Activated CD4-positive, alpha-beta memory T cell treated with anti-CD3 and anti-CD28 coated beads, Interleukin-2, amount 10 ng/mL, durations not matched to agents 7 days and 5 days (primary cell): ENCODE results near the gene NEMP2. TPM values are rescaled to one million over a fixed set of nuclear protein-coding genes. Genes with fewer than 3 reads are reported as not detected.
"Not testable (repeated sequence)": the region's sequence is repeated elsewhere in the genome, so short reads cannot be mapped to it uniquely, and the experiment has no call there.

ENCODE experiments used
- CTCF ChIA-PET: fragments of 350-600 bp; sonication (Branson Sonifier 250); formaldehyde crosslinking; loops from one replicate; lab custom pipeline; 2021; ENCODE audit warnings: antibody characterized with exemption, inconsistent platforms; lab: Charles Lee
- POLR2A ChIA-PET: fragments of 350-600 bp; sonication (Branson Sonifier 250); formaldehyde crosslinking; loops from one replicate; lab custom pipeline; 2021; ENCODE audit warnings: antibody characterized with exemption; lab: Charles Lee
- DNase-seq: peaks from one replicate; pipeline ENCODE4 v3.0.0-alpha.2; 2020
- H3K27ac Mint-ChIP-seq: one replicate; pipeline ENCODE4 v1.8.0; 2021; ENCODE audit warnings: mild to moderate bottlenecking, mixed read lengths
- H3K27me3 Mint-ChIP-seq: one replicate; pipeline ENCODE4 v1.8.0; 2021; ENCODE audit warnings: mixed read lengths
- H3K36me3 Mint-ChIP-seq: one replicate; pipeline ENCODE4 v1.8.0; 2021; ENCODE audit warnings: low read depth, mixed read lengths
- H3K4me1 Mint-ChIP-seq: one replicate; pipeline ENCODE4 v1.8.0; 2021; ENCODE audit warnings: mixed read lengths
- H3K4me3 Mint-ChIP-seq: one replicate; pipeline ENCODE4 v1.8.0; 2021; ENCODE audit warnings: mild to moderate bottlenecking, mixed read lengths
- H3K9me3 Mint-ChIP-seq: one replicate; pipeline ENCODE4 v1.8.0; 2021; ENCODE audit warnings: mixed read lengths
- total RNA-seq, 2 experiments: library from RNA; stranded (reverse); gene quantifications; one replicate each; pipeline ENCODE4 v1.2.3, GENCODE V29; 2021

The NEMP2 gene
- total RNA-seq, 2 experiments from 2014 or later, result 18.9 to 19.1 TPM

- Mint-ChIP-seq H3K27ac (peak overlapping the region; percentile 9), H3K4me1 (peaks cover 21% of the 10 kb centered on the region), H3K36me3 (peaks cover 42% of the 10 kb centered on the region)
- H3K9me3 Mint-ChIP-seq, CTCF ChIA-PET, POLR2A ChIA-PET, DNase-seq, H3K27me3 Mint-ChIP-seq, H3K4me3 Mint-ChIP-seq: not testable (repeated sequence)
These were observed 66.2 kb downstream of the NEMP2 start for GRCh38 chr2:190468354-190468753.

GRCh38 chr2:190467575-190468083 lies 66.9 kb downstream of the NEMP2 start:
- DNase-seq, result no peak
- Mint-ChIP-seq H3K27me3 (no peaks in the 10 kb centered on the region), H3K36me3 (peaks cover 38% of the 10 kb centered on the region), H3K9me3 (peaks cover 5% of the 10 kb centered on the region), H3K4me1 (peaks cover 21% of the 10 kb centered on the region), H3K4me3 (no peak overlapping the region), H3K27ac (no peak overlapping the region)
- ChIA-PET CTCF (no interaction called here), POLR2A (interaction anchor here (0.7 kb wide), 1 partner anchor 797 kb away, joined by 4 read pairs; no protein-coding TSS in a partner anchor)

GRCh38 chr2:190466819-190467446 lies 67.6 kb downstream of the NEMP2 start:
- Mint-ChIP-seq H3K27me3 (no peaks in the 10 kb centered on the region), H3K36me3 (peaks cover 34% of the 10 kb centered on the region), H3K4me1 (peaks cover 21% of the 10 kb centered on the region), H3K9me3 (peaks cover 2% of the 10 kb centered on the region), H3K4me3 (no peak overlapping the region), H3K27ac (no peak overlapping the region)
- ChIA-PET POLR2A (no interaction called here), CTCF (interaction anchor here (0.6 kb wide), 1 partner anchor 394 kb away, joined by 3 read pairs; no protein-coding TSS in a partner anchor)
- DNase-seq, result no peak

- CTCF ChIA-PET, result no interaction called here
These were observed 69.5 kb downstream of the NEMP2 start for GRCh38 chr2:190465060-190465459.

GRCh38 chr2:190462611-190463010 lies 71.9 kb downstream of the NEMP2 start:
- POLR2A ChIA-PET, result no interaction called here
- Mint-ChIP-seq H3K4me3 (no peak overlapping the region), H3K36me3 (peaks cover 23% of the 10 kb centered on the region), H3K9me3 (no peaks in the 10 kb centered on the region), H3K27me3 (no peaks in the 10 kb centered on the region), H3K27ac (no peak overlapping the region), H3K4me1 (peaks cover 10% of the 10 kb centered on the region)
- no peak for DNase-seq
- CTCF ChIA-PET, result no interaction called here

More at GRCh38 chr2:190465060-190465459, 69.5 kb downstream of the NEMP2 start:
- Mint-ChIP-seq H3K4me1 (peaks cover 18% of the 10 kb centered on the region), H3K27ac (no peak overlapping the region), H3K27me3 (no peaks in the 10 kb centered on the region), H3K4me3 (no peak overlapping the region), H3K36me3 (peaks cover 23% of the 10 kb centered on the region), H3K9me3 (no peaks in the 10 kb centered on the region)
- DNase-seq, result no peak
- POLR2A ChIA-PET, result no interaction called here

GRCh38 chr2:190462181-190462580 lies 72.3 kb downstream of the NEMP2 start:
- Mint-ChIP-seq H3K9me3 (no peaks in the 10 kb centered on the region), H3K36me3 (peaks cover 27% of the 10 kb centered on the region), H3K4me1 (peaks cover 9% of the 10 kb centered on the region), H3K27ac (no peak overlapping the region), H3K27me3 (no peaks in the 10 kb centered on the region), H3K4me3 (no peak overlapping the region)
- no peak for DNase-seq
- POLR2A ChIA-PET, result no interaction called here
- CTCF ChIA-PET, result no interaction called here

GRCh38 chr2:190460487-190460886 lies 74.0 kb downstream of the NEMP2 start:
- no peaks in the 10 kb centered on the region for H3K9me3 Mint-ChIP-seq
- no peak for DNase-seq
- POLR2A ChIA-PET, result no interaction called here
- H3K27ac Mint-ChIP-seq, result no peak overlapping the region
- H3K4me1 Mint-ChIP-seq, result peaks cover 7% of the 10 kb centered on the region
- H3K27me3 Mint-ChIP-seq, result no peaks in the 10 kb centered on the region
- no peak overlapping the region for H3K4me3 Mint-ChIP-seq
- CTCF ChIA-PET, result interaction anchor here (1.2 kb wide), 1 partner anchor 16 kb away, joined by 3 read pairs; no protein-coding TSS in a partner anchor
- peaks cover 33% of the 10 kb centered on the region for H3K36me3 Mint-ChIP-seq

- H3K4me3 Mint-ChIP-seq, result no peak overlapping the region
- POLR2A ChIA-PET, result interaction anchor here (2.0 kb wide), 1 partner anchor 74 kb away, joined by 4 read pairs; the partner anchor contains the start of gene NEMP2
These were observed 74.6 kb downstream of the NEMP2 start for GRCh38 chr2:190459881-190460280.

GRCh38 chr2:190458352-190459107 lies 76.0 kb downstream of the NEMP2 start:
- H3K27me3 Mint-ChIP-seq, result no peaks in the 10 kb centered on the region
- POLR2A ChIA-PET, result interaction anchor here (2.0 kb wide), 1 partner anchor 75 kb away, joined by 4 read pairs; the partner anchor contains the start of gene NEMP2
- DNase-seq, result no peak

More at GRCh38 chr2:190459881-190460280, 74.6 kb downstream of the NEMP2 start:
- H3K27me3 Mint-ChIP-seq, result no peaks in the 10 kb centered on the region
- peaks cover 4% of the 10 kb centered on the region for H3K4me1 Mint-ChIP-seq
- H3K27ac Mint-ChIP-seq, result no peak overlapping the region
- DNase-seq, result no peak
- peaks cover 33% of the 10 kb centered on the region for H3K36me3 Mint-ChIP-seq
- H3K9me3 Mint-ChIP-seq, result no peaks in the 10 kb centered on the region
- CTCF ChIA-PET, result interaction anchor here (1.2 kb wide), 1 partner anchor 15 kb away, joined by 3 read pairs; no protein-coding TSS in a partner anchor

GRCh38 chr2:190457256-190457655 lies 77.3 kb downstream of the NEMP2 start:
- POLR2A ChIA-PET, result no interaction called here

More at GRCh38 chr2:190458352-190459107, 76.0 kb downstream of the NEMP2 start:
- CTCF ChIA-PET, result no interaction called here
- Mint-ChIP-seq H3K9me3 (no peaks in the 10 kb centered on the region), H3K36me3 (peaks cover 37% of the 10 kb centered on the region), H3K4me1 (no peaks in the 10 kb centered on the region), H3K27ac (no peak overlapping the region), H3K4me3 (no peak overlapping the region)

GRCh38 chr2:190456833-190457232 lies 77.7 kb downstream of the NEMP2 start:
- H3K36me3 Mint-ChIP-seq, result peaks cover 36% of the 10 kb centered on the region
- H3K9me3 Mint-ChIP-seq, result no peaks in the 10 kb centered on the region
- DNase-seq, result no peak
- H3K27me3 Mint-ChIP-seq, result no peaks in the 10 kb centered on the region
- H3K4me1 Mint-ChIP-seq, result peaks cover 5% of the 10 kb centered on the region
- ChIA-PET CTCF (no interaction called here), POLR2A (no interaction called here)
- no peak overlapping the region for H3K27ac Mint-ChIP-seq
- no peak overlapping the region for H3K4me3 Mint-ChIP-seq

More at GRCh38 chr2:190457256-190457655, 77.3 kb downstream of the NEMP2 start:
- no peak overlapping the region for H3K27ac Mint-ChIP-seq
- H3K27me3 Mint-ChIP-seq, result no peaks in the 10 kb centered on the region
- CTCF ChIA-PET, result no interaction called here
- DNase-seq, result no peak
- H3K36me3 Mint-ChIP-seq, result peaks cover 36% of the 10 kb centered on the region
- H3K9me3 Mint-ChIP-seq, result no peaks in the 10 kb centered on the region
- H3K4me1 Mint-ChIP-seq, result peaks cover 4% of the 10 kb centered on the region
- H3K4me3 Mint-ChIP-seq, result no peak overlapping the region

GRCh38 chr2:190455358-190456095 lies 79.0 kb downstream of the NEMP2 start:
- Mint-ChIP-seq H3K36me3 (peaks cover 34% of the 10 kb centered on the region), H3K27me3 (no peaks in the 10 kb centered on the region), H3K4me1 (peaks cover 11% of the 10 kb centered on the region), H3K4me3 (no peak overlapping the region), H3K27ac (no peak overlapping the region), H3K9me3 (no peaks in the 10 kb centered on the region)
- POLR2A ChIA-PET, result no interaction called here
- DNase-seq, result no peak
- CTCF ChIA-PET, result no interaction called here
